SU-DHL-6 (cell line): ENCODE measurements around the gene RAB4B.
"Not testable (repeated sequence)": the region's sequence is repeated elsewhere in the genome, so short reads cannot be mapped to it uniquely, and the experiment has no call there.

Experiments
- H2AFZ ChIP-seq: fragments of 200-600 bp; sonication (generic); 2 replicates; pipeline ENCODE4 v1.6.1; 2014; ENCODE audit warnings: low read depth, mild to moderate bottlenecking, moderate library complexity, mixed read lengths, antibody characterized with exemption, low read length; ENCODE audit not compliant: severe bottlenecking
- H3F3A ChIP-seq: fragments of 200-600 bp; shearing (Covaris generic); 2 replicates; pipeline ENCODE4 v1.6.0; 2016; ENCODE audit warnings: antibody characterized with exemption, mild to moderate bottlenecking; ENCODE audit not compliant: insufficient read depth
- H3K27ac ChIP-seq: fragments of 200-600 bp; sonication (generic); 2 replicates; pipeline ENCODE4 v1.5.1; 2016; ENCODE audit warnings: low read depth, mild to moderate bottlenecking, low read length, moderate library complexity, mixed read lengths
- H3K27me3 ChIP-seq: fragments of 200-600 bp; sonication (generic), shearing (Covaris generic); 2 replicates; pipeline ENCODE4 v1.6.0; 2014; ENCODE audit warnings: mild to moderate bottlenecking, low read length
- H3K36me3 ChIP-seq: fragments of 200-600 bp; sonication (generic); 2 replicates; pipeline ENCODE4 v1.6.1; 2014; ENCODE audit warnings: mild to moderate bottlenecking, low read length, mixed read lengths
- H3K4me2 ChIP-seq: fragments of 300-600, 200-600 bp; shearing (Covaris generic), sonication (generic); 2 replicates; pipeline ENCODE4 v1.6.0; 2014; ENCODE audit warnings: low read length, low read depth, mild to moderate bottlenecking; ENCODE audit not compliant: poor library complexity, severe bottlenecking
- H3K4me3 ChIP-seq: fragments of 200-600 bp; sonication (generic); 2 replicates; pipeline ENCODE4 v1.5.1; 2014; ENCODE audit warnings: antibody characterized with exemption, low read length, mild to moderate bottlenecking, mixed read lengths; ENCODE audit not compliant: insufficient read depth, poor library complexity, severe bottlenecking
- H3K79me2 ChIP-seq: fragments of 200-600 bp; sonication (generic); 2 replicates; pipeline ENCODE4 v1.6.1; 2014; ENCODE audit warnings: mild to moderate bottlenecking, low read length, moderate library complexity; ENCODE audit not compliant: insufficient read depth
- H3K9ac ChIP-seq: fragments of 200-600 bp; sonication (generic); 2 replicates; pipeline ENCODE4 v1.7.0; 2014; ENCODE audit warnings: mild to moderate bottlenecking, low read length
- H3K9me2 ChIP-seq: fragments of 200-600 bp; sonication (generic); replicated peaks from 2 replicates; pipeline ENCODE4 v1.6.1; 2014; ENCODE audit warnings: low read length; ENCODE audit not compliant: insufficient read depth
- H3K9me3 ChIP-seq: fragments of 200-600 bp; sonication (generic); 2 replicates; pipeline ENCODE4 v1.6.1; 2014; ENCODE audit warnings: low read length, mixed read lengths; ENCODE audit not compliant: insufficient read depth
- H4K20me1 ChIP-seq: fragments of 200-600 bp; sonication (generic); 2 replicates; pipeline ENCODE4 v1.6.1; 2014; ENCODE audit warnings: low read depth, mild to moderate bottlenecking, antibody characterized with exemption, low read length, moderate library complexity, mixed read lengths
- CTCF ChIP-seq: fragments of 200-600 bp; sonication (generic); IDR thresholded peaks from one replicate; pipeline ENCODE4 v1.5.1; 2017; ENCODE audit warnings: antibody characterized with exemption, mild to moderate bottlenecking, low read length, moderate library complexity; ENCODE audit not compliant: insufficient read depth, poor library complexity, severe bottlenecking
- EZH2phosphoT487 ChIP-seq: fragments of 200-600 bp; sonication (generic), shearing (Covaris generic); conservative IDR thresholded peaks from 2 replicates; pipeline ENCODE4 v1.6.1; 2018; ENCODE audit warnings: mild to moderate bottlenecking, antibody characterized with exemption, low read length, moderate library complexity, mixed read lengths

The RAB4B gene

DNA sequence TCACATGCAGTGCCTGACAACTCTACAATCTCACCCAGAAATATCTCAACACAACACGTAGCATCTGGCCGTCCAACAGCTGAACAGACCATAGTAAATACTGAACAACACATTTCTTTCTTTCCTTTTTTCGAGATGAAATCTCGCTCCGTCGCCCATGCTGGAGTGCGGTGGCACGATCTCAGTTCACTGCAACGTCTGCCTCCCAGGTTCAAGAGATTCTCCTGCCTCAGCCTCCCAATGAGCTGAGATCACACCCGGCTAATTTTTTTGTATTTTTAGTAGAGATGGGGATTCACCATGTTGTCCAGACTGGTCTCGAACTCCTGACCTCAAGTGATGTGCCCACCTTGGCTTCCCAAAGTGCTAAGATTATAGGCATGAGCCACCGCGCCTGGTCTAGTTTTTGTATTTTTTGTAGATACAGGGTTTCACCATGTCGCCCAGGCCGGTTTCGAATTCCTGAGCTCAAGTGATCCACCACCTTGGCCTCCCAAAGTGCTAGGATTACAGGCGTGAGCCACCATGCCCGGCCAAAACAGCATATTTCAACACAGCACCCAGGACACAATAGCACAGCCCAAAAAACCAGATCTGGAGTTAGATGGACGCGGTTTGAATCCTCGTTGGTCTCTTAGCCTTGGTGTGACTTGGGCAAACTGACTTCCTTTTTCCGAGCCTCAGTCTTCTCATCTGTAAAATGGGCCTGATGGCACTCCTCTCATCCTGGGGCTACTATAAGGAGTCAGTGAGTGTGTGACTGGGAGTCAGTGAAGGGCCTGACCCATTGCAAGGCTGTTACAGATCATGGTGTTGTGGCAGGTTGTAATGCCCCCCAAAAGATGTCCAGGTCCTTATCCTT lies 49.6 kb downstream of the RAB4B start:
- H3K4me2 ChIP-seq, result no peak overlapping the region
- H3K9ac ChIP-seq, result no peak overlapping the region
- no peak overlapping the region for H3K4me3 ChIP-seq
- H3K27ac ChIP-seq, result no peak overlapping the region
- H3K27me3 ChIP-seq, result no peaks in the 10 kb centered on the region
- H2AFZ ChIP-seq, result no peak overlapping the region
- H3F3A ChIP-seq, result no peaks in the 10 kb centered on the region
- no peaks in the 10 kb centered on the region for H3K79me2 ChIP-seq
- no peaks in the 10 kb centered on the region for H3K9me2 ChIP-seq
- TF ChIP-seq EZH2phosphoT487, result no peak
- TF ChIP-seq CTCF, result no peak
- no peaks in the 10 kb centered on the region for H4K20me1 ChIP-seq
- no peaks in the 10 kb centered on the region for H3K36me3 ChIP-seq
- H3K9me3 ChIP-seq, result no peaks in the 10 kb centered on the region

GRCh38 chr19:40829205-40829604 lies 51.2 kb downstream of the RAB4B start:
- Histone ChIP-seq H3K79me2 (no peaks in the 10 kb centered on the region), H3K27ac (no peak overlapping the region), H3K9ac (no peak overlapping the region), H4K20me1 (no peaks in the 10 kb centered on the region), H2AFZ (no peak overlapping the region), H3K4me3 (no peak overlapping the region), H3K9me2 (no peaks in the 10 kb centered on the region), H3F3A (no peaks in the 10 kb centered on the region), H3K4me2 (no peak overlapping the region), H3K36me3 (no peaks in the 10 kb centered on the region), H3K27me3 (no peaks in the 10 kb centered on the region), H3K9me3 (no peaks in the 10 kb centered on the region)
- TF ChIP-seq CTCF, result no peak
- TF ChIP-seq EZH2phosphoT487, result no peak

DNA sequence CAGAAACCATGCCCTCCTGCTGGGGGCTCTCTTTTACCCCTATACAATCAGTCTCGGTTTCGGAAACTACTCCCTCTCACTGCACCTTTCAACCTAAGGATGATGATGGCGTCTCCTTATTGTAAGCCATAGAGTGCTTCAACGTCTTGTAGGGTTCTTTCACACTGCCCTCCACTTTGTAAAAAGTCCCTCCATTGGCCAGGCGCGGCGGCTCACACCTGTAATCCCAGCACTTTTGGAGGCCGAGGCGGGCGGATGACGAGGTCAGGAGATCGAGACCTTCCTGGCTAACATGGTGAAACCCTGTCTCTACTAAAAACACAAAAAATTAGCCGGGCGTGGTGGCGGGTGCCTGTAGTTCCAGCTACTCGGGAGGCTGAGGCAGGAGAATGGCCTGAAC lies 52.7 kb downstream of the RAB4B start:
- H3K27ac ChIP-seq, H3K4me2 ChIP-seq, H3K79me2 ChIP-seq, H3K27me3 ChIP-seq, H3K9me3 ChIP-seq, H3K9me2 ChIP-seq, H3K9ac ChIP-seq, H3F3A ChIP-seq, H2AFZ ChIP-seq, H3K36me3 ChIP-seq, H4K20me1 ChIP-seq, H3K4me3 ChIP-seq: not testable (repeated sequence)
